GM12801 (cell line): Measurements from ENCODE around the gene SUPT20HL2.

Experiments used
- TF ChIP-seq, protein P1 (sequence below): IDR thresholded peaks from one replicate; pipeline ENCODE4 v1.5.1; 2011; ENCODE audit warnings: control low read depth; ENCODE audit not compliant: insufficient read length; ENCODE audit errors: extremely low read depth

Gene SUPT20HL2

DNA sequence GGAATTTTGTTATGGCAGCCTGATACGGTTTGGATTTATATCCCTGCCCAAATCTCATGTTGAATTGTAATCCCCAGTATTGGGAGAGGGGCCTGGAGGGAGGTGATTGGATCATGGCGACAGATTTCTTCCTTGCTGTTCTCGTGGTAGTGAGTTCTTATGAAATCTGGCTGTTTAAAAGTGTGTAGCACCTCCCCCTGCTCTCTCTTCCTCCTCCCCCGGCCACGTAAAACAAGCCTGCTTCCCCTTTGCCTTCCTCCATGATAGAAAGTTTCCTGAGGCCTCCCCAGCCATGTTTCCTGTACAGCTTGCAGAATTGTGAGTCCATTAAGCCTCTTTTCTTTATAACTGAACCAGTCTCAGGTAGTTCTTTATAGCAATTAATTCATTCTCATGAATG, 37.9 kb downstream of the SUPT20HL2 start:
- TF ChIP-seq, protein P1, sequence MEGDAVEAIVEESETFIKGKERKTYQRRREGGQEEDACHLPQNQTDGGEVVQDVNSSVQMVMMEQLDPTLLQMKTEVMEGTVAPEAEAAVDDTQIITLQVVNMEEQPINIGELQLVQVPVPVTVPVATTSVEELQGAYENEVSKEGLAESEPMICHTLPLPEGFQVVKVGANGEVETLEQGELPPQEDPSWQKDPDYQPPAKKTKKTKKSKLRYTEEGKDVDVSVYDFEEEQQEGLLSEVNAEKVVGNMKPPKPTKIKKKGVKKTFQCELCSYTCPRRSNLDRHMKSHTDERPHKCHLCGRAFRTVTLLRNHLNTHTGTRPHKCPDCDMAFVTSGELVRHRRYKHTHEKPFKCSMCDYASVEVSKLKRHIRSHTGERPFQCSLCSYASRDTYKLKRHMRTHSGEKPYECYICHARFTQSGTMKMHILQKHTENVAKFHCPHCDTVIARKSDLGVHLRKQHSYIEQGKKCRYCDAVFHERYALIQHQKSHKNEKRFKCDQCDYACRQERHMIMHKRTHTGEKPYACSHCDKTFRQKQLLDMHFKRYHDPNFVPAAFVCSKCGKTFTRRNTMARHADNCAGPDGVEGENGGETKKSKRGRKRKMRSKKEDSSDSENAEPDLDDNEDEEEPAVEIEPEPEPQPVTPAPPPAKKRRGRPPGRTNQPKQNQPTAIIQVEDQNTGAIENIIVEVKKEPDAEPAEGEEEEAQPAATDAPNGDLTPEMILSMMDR, result no peak

DNA sequence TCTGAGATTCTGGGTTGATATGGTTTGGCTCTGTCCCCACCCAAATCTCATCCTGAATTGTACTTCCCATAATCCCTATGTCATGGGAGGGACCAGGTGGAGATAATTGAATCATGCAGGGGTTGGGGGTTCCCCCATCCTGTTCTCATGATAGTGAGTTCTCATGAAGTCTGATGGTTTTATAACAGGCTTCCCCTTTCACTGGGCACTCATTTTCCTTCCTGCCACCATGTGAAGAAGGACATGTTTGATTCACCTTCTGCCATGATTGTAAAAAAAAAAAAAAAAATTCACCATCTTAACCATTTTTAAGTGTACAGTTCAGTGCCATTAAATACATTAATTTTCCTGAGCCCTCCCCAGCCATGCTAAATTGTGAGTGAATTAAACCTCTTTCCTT, 42.6 kb downstream of the SUPT20HL2 start:
- TF ChIP-seq, protein P1, result no peak

DNA sequence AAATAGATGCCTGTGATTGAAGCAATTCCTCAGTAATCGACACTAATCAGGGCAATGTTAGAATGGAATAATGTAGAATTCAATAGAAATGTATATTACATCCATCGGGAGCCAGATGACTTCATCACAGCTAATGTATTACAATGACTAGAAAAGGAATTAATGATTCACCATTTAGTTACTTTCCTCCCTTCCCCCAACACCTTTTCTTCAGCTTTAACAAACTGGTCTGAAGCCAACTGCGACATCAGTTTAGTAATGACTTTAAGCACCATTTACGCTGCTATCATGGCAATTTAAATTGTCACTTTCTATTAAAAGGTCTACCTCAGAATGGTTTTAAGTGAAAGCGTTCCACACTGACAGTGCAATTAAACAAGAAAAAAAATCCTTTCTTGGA, 45.1 kb downstream of the SUPT20HL2 start:
- TF ChIP-seq, protein P1, result no peak

DNA sequence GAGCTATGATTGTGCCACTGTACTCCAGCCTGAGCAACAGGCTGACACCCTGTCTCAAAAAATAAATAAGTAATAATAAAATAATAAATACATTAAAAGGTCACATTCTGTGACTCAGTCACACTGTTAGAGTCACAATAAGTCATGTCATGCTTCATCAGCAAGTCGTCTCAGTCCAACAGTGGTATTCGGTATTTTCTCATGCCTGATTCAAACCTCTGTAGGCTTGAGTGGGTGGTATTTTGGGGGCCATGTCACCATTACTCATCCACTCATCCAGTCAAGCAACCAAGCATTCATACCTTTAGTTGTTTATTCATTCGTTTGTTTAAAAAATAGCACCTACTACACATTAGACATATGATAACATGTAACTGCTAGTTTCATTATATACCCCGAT, 46.9 kb downstream of the SUPT20HL2 start:
- TF ChIP-seq, protein P1, result no peak

DNA sequence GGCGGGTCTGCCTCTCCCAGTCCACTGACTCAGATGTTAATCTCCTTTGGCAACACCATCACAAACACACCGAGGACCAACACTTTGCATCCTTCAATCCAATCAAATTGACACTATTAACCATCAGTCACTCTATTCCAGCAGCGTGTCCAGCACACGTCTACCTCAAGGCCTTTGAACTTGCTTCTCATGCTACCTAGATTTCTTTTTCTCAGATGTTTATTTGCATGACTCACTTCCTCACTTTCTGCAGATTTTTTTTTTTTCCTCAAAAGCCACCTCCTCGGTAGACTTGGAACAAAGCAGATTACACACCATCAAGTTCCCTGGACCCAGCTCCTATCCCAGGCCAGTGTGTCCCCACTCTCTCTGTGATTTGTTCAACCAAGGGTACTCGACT, 49.5 kb downstream of the SUPT20HL2 start:
- TF ChIP-seq, protein P1, result no peak

DNA sequence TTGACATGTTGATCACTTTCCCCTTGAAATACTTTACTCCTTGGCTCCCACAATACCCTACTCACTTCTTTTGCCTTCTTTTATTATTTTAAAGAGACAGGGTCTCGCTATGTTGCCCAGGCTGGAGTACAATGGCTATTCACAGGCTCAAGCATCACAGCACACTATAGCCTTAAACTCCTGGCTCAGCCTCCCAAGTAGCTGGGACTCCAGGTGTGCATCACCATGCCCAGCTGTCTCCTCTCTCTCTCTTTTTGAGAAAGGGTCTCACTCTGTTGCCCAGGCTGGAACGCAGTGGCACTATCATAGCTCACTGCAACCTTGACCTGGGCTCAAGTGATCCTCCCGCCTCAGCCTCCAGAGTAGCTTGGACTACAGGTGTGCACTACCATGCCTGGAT, 51.6 kb downstream of the SUPT20HL2 start:
- TF ChIP-seq, protein P1, result no peak
